Upper lobe of right lung (tissue), 1 donor: ENCODE results near the gene UFSP2. TPM values are rescaled to one million over a fixed set of nuclear protein-coding genes. Genes with fewer than 3 reads are reported as not detected.
"Not testable (repeated sequence)": the region's sequence is repeated elsewhere in the genome, so short reads cannot be mapped to it uniquely, and the experiment has no call there.

ENCODE experiments used
- ATAC-seq: fragments of 200-7000 bp; cut with Tn5 transposase; one replicate; pipeline ENCODE4 v1.9.1; 2020; ENCODE audit warnings: mild to moderate bottlenecking, moderate library complexity
- DNase-seq: peaks from one replicate; pipeline ENCODE4 v3.0.0-alpha.2; 2020
- H3K27ac ChIP-seq: fragments of 200-600 bp; one replicate; pipeline ENCODE4 v1.8.0; 2022
- H3K27me3 ChIP-seq: fragments of 200-600 bp; one replicate; pipeline ENCODE4 v1.8.0; 2022; ENCODE audit warnings: mild to moderate bottlenecking
- H3K36me3 ChIP-seq: fragments of 200-600 bp; one replicate; pipeline ENCODE4 v1.8.0; 2022
- H3K4me1 ChIP-seq: fragments of 200-600 bp; one replicate; pipeline ENCODE4 v1.8.0; 2022
- H3K4me3 ChIP-seq: fragments of 200-600 bp; one replicate; pipeline ENCODE4 v1.8.0; 2022; ENCODE audit warnings: mild to moderate bottlenecking
- H3K9me3 ChIP-seq: fragments of 200-600 bp; one replicate; pipeline ENCODE4 v1.8.0; 2022
- CTCF ChIP-seq: fragments of 200-600 bp; IDR thresholded peaks from one replicate; pipeline ENCODE4 v1.8.0; 2022; ENCODE audit warnings: antibody characterized with exemption
- intact Hi-C: fragments of 100-400 bp; cut with DNase I; formaldehyde crosslinking; loops from one replicate; pipeline ENCODE4 v1.11.0; 2022
- total RNA-seq: library from RNA; stranded (reverse); fragmentation: NEBNext Ultra II Directional; extraction: Animal tissue kit (Norgen Biotek cat#: 25700); gene quantifications from one replicate; pipeline ENCODE4 v1.2.1, GENCODE V29; 2021
- donor health status: DM: no; HTN: yes; CAD: no; lungs with severe emphysema.

Gene UFSP2
- total RNA-seq, 1 donor from 2014 or later, result 36.8 TPM

GRCh38 chr4:185363251-185363650 is 62.5 kb downstream of the UFSP2 start:
- TF ChIP-seq CTCF, result no peak
- Histone ChIP-seq H3K4me1 (no peaks in the 10 kb centered on the region), H3K27ac (no peak overlapping the region)

GRCh38 chr4:185362570-185362969 is 63.2 kb downstream of the UFSP2 start:
- H3K4me1 ChIP-seq, intact Hi-C loops, H3K27me3 ChIP-seq, DNase-seq, ATAC-seq, H3K4me3 ChIP-seq, H3K9me3 ChIP-seq, H3K27ac ChIP-seq: not testable (repeated sequence)
- peaks cover 20% of the 10 kb centered on the region for H3K36me3 ChIP-seq

More at GRCh38 chr4:185363251-185363650, 62.5 kb downstream of the UFSP2 start:
- Histone ChIP-seq H3K4me3 (no peak overlapping the region), H3K9me3 (no peaks in the 10 kb centered on the region), H3K36me3 (peaks cover 20% of the 10 kb centered on the region), H3K27me3 (no peaks in the 10 kb centered on the region)
- ATAC-seq (no peak), DNase-seq (no peak)
- intact Hi-C loops, result no loop called here

GRCh38 chr4:185361872-185362271 is 63.9 kb downstream of the UFSP2 start:
- no peak for TF ChIP-seq CTCF
- no peak for ATAC-seq
- H3K27me3 ChIP-seq, result no peaks in the 10 kb centered on the region
- H3K4me1 ChIP-seq, result no peaks in the 10 kb centered on the region
- no peak overlapping the region for H3K27ac ChIP-seq
- no peaks in the 10 kb centered on the region for H3K9me3 ChIP-seq
- DNase-seq, result no peak
- intact Hi-C loops, result no loop called here
- H3K4me3 ChIP-seq, result no peak overlapping the region
- peaks cover 20% of the 10 kb centered on the region for H3K36me3 ChIP-seq

GRCh38 chr4:185359767-185360446 is 65.9 kb downstream of the UFSP2 start:
- DNase-seq (no peak), ATAC-seq (no peak)
- no peaks in the 10 kb centered on the region for H3K27me3 ChIP-seq
- TF ChIP-seq CTCF, result no peak
- no peak overlapping the region for H3K4me3 ChIP-seq
- no peaks in the 10 kb centered on the region for H3K4me1 ChIP-seq
- no peaks in the 10 kb centered on the region for H3K9me3 ChIP-seq
- no peak overlapping the region for H3K27ac ChIP-seq
- peaks cover 20% of the 10 kb centered on the region for H3K36me3 ChIP-seq
- intact Hi-C loops, result no loop called here

GRCh38 chr4:185358959-185359358 is 66.8 kb downstream of the UFSP2 start:
- no peak for DNase-seq
- ATAC-seq, result no peak
- intact Hi-C loops, result no loop called here
- H3K27me3 ChIP-seq, result no peaks in the 10 kb centered on the region
- peaks cover 20% of the 10 kb centered on the region for H3K36me3 ChIP-seq
- no peak for TF ChIP-seq CTCF
- no peaks in the 10 kb centered on the region for H3K4me1 ChIP-seq
- H3K9me3 ChIP-seq, result no peaks in the 10 kb centered on the region
- no peak overlapping the region for H3K4me3 ChIP-seq
- no peak overlapping the region for H3K27ac ChIP-seq

GRCh38 chr4:185358514-185358913 is 67.2 kb downstream of the UFSP2 start:
- no peak for TF ChIP-seq CTCF
- no peak for ATAC-seq
- Histone ChIP-seq H3K4me1 (no peaks in the 10 kb centered on the region), H3K27me3 (no peaks in the 10 kb centered on the region), H3K36me3 (peaks cover 24% of the 10 kb centered on the region), H3K27ac (no peak overlapping the region), H3K4me3 (no peak overlapping the region), H3K9me3 (no peaks in the 10 kb centered on the region)
- intact Hi-C loops, result no loop called here
- DNase-seq, result no peak
